GM13976 (cell line): ENCODE results near the gene ABCE1.

ENCODE experiments used
- DNase-seq: peaks from one replicate; pipeline ENCODE4 v3.0.0; 2012; ENCODE audit warnings: low spot score
- in situ Hi-C: fragments of 300-500 bp; cut with MboI; formaldehyde crosslinking; loops from one replicate; pipeline ENCODE4 v1.12.0; 2022; ENCODE audit warnings: low sequenced_read_pairs, mixed read lengths, inconsistent platforms; ENCODE audit not compliant: unreplicated experiment
- TF ChIP-seq, protein P1 (sequence below): IDR thresholded peaks from 2 replicates; pipeline ENCODE4 v1.5.1; 2012; ENCODE audit warnings: borderline replicate concordance, mild to moderate bottlenecking; ENCODE audit not compliant: insufficient read depth; ENCODE audit errors: extremely low read depth, missing control alignments, control extremely low read depth

The ABCE1 gene

DNA sequence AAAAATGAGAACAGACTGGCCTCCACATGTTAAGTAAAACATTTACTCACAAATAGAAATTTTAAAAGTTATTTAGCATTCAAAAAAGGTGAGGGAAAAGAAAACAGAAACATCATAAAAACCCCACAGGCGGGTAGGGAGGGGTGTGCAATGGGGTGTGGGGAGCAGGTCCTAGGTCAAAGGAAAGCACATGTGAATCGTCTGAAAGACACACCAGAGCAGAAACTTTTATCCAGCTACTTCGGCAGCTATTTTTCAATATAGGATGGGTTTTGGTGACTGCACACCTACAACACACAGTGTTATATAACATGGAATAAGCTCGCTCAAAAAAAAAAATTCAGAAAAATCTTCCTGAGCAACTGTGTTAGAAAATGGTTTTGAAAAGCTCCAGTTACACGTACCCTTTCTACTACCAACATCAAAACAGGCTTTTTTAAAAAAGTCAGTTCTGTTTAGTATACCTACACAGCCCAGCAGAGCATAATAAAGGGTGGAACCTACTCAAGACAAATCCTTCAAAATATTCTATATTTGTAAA is 80.7 kb downstream of the ABCE1 start:
- in situ Hi-C loops, result no loop called here
- no peak for DNase-seq
- TF ChIP-seq, protein P1, sequence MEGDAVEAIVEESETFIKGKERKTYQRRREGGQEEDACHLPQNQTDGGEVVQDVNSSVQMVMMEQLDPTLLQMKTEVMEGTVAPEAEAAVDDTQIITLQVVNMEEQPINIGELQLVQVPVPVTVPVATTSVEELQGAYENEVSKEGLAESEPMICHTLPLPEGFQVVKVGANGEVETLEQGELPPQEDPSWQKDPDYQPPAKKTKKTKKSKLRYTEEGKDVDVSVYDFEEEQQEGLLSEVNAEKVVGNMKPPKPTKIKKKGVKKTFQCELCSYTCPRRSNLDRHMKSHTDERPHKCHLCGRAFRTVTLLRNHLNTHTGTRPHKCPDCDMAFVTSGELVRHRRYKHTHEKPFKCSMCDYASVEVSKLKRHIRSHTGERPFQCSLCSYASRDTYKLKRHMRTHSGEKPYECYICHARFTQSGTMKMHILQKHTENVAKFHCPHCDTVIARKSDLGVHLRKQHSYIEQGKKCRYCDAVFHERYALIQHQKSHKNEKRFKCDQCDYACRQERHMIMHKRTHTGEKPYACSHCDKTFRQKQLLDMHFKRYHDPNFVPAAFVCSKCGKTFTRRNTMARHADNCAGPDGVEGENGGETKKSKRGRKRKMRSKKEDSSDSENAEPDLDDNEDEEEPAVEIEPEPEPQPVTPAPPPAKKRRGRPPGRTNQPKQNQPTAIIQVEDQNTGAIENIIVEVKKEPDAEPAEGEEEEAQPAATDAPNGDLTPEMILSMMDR, result no peak
